HepG2 (cell line): Measurements from ENCODE around the gene ABCC1. TPM values are rescaled to one million over a fixed set of nuclear protein-coding genes. Genes with fewer than 3 reads are reported as not detected.
A peak's percentile ranks its signal among the peaks of the same experiment; 100 is the strongest.

ENCODE experiments used
- ATF4 ChIP-seq, 2 experiments: fragments of 450-650 bp in 1 of 2; sonication (generic) in 1 of 2; formaldehyde crosslinking; IDR thresholded peaks; 2 replicates each; pipeline versions ENCODE4 v1.5.0 to v1.8.0; 2020 to 2022; ENCODE audit warnings: mild to moderate bottlenecking in 1 of 2, missing genetic modification reagents in 1 of 2
- CSRNP1 ChIP-seq: sonication (generic); formaldehyde crosslinking; IDR thresholded peaks from 2 replicates; pipeline ENCODE4 v1.8.1; 2023; ENCODE audit warnings: mild to moderate bottlenecking, missing genetic modification reagents
- GABPB1 ChIP-seq: IDR thresholded peaks from 2 replicates; pipeline ENCODE4 v1.6.1; 2016; ENCODE audit warnings: mild to moderate bottlenecking, missing genetic modification reagents, moderate library complexity, missing compliant biosample characterization
- HOMEZ ChIP-seq: IDR thresholded peaks from 2 replicates; pipeline ENCODE4 v1.6.1; 2016; ENCODE audit warnings: low read depth
- IKZF4 ChIP-seq: sonication (generic); formaldehyde crosslinking; IDR thresholded peaks from 2 replicates; pipeline ENCODE4 v1.5.1; 2020; ENCODE audit warnings: borderline replicate concordance, mild to moderate bottlenecking, low read depth, missing genetic modification reagents; ENCODE audit errors: not compliant biosample characterization
- MBD4 ChIP-seq: IDR thresholded peaks from 2 replicates; pipeline ENCODE4 v1.6.1; 2012; ENCODE audit warnings: low read length, inconsistent platforms, borderline replicate concordance
- SMARCE1 ChIP-seq: fragments of 450-650 bp; IDR thresholded peaks from 2 replicates; pipeline ENCODE4 v1.6.1; 2017; ENCODE audit warnings: borderline replicate concordance
- SMC3 ChIP-seq: IDR thresholded peaks from 2 replicates; pipeline ENCODE4 v1.6.1; 2011; ENCODE audit warnings: low read length, improper control_type of control experiment
- SNAPC4 ChIP-seq: sonication (generic); formaldehyde crosslinking; IDR thresholded peaks from 2 replicates; pipeline ENCODE4 v1.4.0; 2020; ENCODE audit warnings: mild to moderate bottlenecking, missing genetic modification reagents
- SOX6 ChIP-seq, 2 experiments: fragments of 450-650 bp in 1 of 2; sonication (generic) in 1 of 2; formaldehyde crosslinking in 1 of 2; IDR thresholded peaks; 2 replicates each; pipeline versions ENCODE4 v1.4.0 to v1.6.1; 2017 to 2020; ENCODE audit warnings: antibody characterized with exemption in 1 of 2, mild to moderate bottlenecking in 1 of 2, missing genetic modification reagents in 1 of 2
- THAP8 ChIP-seq: sonication (generic); formaldehyde crosslinking; IDR thresholded peaks from 2 replicates; pipeline ENCODE4 v1.5.1; 2020; ENCODE audit warnings: missing genetic modification reagents, mild to moderate bottlenecking, borderline replicate concordance
- ZNF512B ChIP-seq: sonication (generic); formaldehyde crosslinking; IDR thresholded peaks from 2 replicates; pipeline ENCODE4 v1.5.1; 2020; ENCODE audit warnings: missing genetic modification reagents, mild to moderate bottlenecking, borderline replicate concordance
- ZNF530 ChIP-seq: sonication (generic); formaldehyde crosslinking; IDR thresholded peaks from 2 replicates; pipeline ENCODE4 v1.5.0; 2020; ENCODE audit warnings: low read depth, mild to moderate bottlenecking, missing genetic modification reagents
- ZNF672 ChIP-seq: sonication (generic); formaldehyde crosslinking; IDR thresholded peaks from 2 replicates; pipeline ENCODE4 v1.8.1; 2022; ENCODE audit warnings: missing genetic modification reagents
- ZNF7 ChIP-seq: IDR thresholded peaks from 2 replicates; pipeline ENCODE4 v1.6.1; 2016; ENCODE audit warnings: missing biosample characterization, missing genetic modification reagents
- polyA plus RNA-seq, 8 experiments: library from polyadenylated mRNA; depleted of rRNA in 3 of 8; stranded (reverse) in 7 of 8; unstranded in 1 of 8; fragments of >200 nt; fragmentation: Illumina TruSeq in 4 of 8; extraction: Trizol in 4 of 8; gene quantifications; 2 replicates each; pipeline versions ENCODE4 v1.2.1 to v1.2.3, GENCODE V29; 2011 to 2016; ENCODE audit warnings: low read depth in 4 of 8, missing spikeins in 1 of 8, mixed read lengths in 1 of 8; ENCODE audit not compliant: insufficient read depth in 1 of 8
- total RNA-seq, 5 experiments: library from RNA; depleted of rRNA; stranded (reverse); fragments of >200 nt; fragmentation: Illumina TruSeq; extraction: Trizol; gene quantifications; 2 replicates each; pipeline ENCODE4 v1.2.3, GENCODE V29; 2016; ENCODE audit warnings: low read depth in 1 of 5

ABCC1 gene
- total and polyA plus RNA-seq, 2 of the 13 experiments (the other 11 are each of a cell fraction or from before 2014, with no cell fraction given): 13.0 to 30.6 TPM

GRCh38 chr16:15948532-15949209, 745 bp upstream of the ABCC1 start (continued):
- no peak for TF ChIP-seq SOX6 (IDR thresholded peaks at IDR 0.05)
- no peak for TF ChIP-seq SOX6 (CRISPR knock-in tag; IDR thresholded peaks at IDR 0.05)
- TF ChIP-seq SMC3: 0 out of 2 replicates have a peak, but pooled peaks have one; percentile 7
- TF ChIP-seq IKZF4 (CRISPR knock-in tag): no peak
- no peak for TF ChIP-seq ZNF512B (CRISPR knock-in tag)
- no peak for TF ChIP-seq ZNF7
- TF ChIP-seq CSRNP1 (CRISPR knock-in tag): no peak
- no peak for TF ChIP-seq MBD4
- no peak for TF ChIP-seq THAP8 (CRISPR knock-in tag)
- TF ChIP-seq ZNF530 (CRISPR knock-in tag): no peak
- no peak for TF ChIP-seq ZNF672 (CRISPR knock-in tag)
- TF ChIP-seq ATF4 (CRISPR knock-in tag; IDR thresholded peaks at IDR 0.05): no peak
- no peak for TF ChIP-seq SNAPC4 (CRISPR knock-in tag)
- TF ChIP-seq HOMEZ (CRISPR knock-in tag): no peak
- TF ChIP-seq SMARCE1: no peak
- TF ChIP-seq GABPB1 (CRISPR knock-in tag): no peak
